NCI-H146 (cell line): ENCODE measurements around the gene NR1H2.
"Not testable (repeated sequence)": the region's sequence is repeated elsewhere in the genome, so short reads cannot be mapped to it uniquely, and the experiment has no call there.

Experiments
- DNase-seq: peaks from one replicate; lab custom pipeline; 2025; lab: John Stamatoyannopoulos, UW

The NR1H2 gene

DNA sequence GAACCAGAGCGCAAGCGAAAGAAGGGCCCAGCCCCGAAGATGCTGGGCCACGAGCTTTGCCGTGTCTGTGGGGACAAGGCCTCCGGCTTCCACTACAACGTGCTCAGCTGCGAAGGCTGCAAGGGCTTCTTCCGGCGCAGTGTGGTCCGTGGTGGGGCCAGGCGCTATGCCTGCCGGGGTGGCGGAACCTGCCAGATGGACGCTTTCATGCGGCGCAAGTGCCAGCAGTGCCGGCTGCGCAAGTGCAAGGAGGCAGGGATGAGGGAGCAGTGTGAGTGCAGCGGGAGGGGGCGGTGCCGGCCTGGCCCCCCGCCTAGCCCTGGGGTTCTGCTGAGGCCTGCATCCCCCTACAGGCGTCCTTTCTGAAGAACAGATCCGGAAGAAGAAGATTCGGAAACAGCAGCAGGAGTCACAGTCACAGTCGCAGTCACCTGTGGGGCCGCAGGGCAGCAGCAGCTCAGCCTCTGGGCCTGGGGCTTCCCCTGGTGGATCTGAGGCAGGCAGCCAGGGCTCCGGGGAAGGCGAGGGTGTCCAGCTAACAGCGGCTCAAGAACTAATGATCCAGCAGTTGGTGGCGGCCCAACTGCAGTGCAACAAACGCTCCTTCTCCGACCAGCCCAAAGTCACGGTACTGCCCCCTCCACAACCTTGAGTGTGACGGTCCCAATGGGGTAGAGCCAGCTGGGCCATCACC is 2.1 kb downstream of the NR1H2 start:
- DNase-seq, result no peak

DNA sequence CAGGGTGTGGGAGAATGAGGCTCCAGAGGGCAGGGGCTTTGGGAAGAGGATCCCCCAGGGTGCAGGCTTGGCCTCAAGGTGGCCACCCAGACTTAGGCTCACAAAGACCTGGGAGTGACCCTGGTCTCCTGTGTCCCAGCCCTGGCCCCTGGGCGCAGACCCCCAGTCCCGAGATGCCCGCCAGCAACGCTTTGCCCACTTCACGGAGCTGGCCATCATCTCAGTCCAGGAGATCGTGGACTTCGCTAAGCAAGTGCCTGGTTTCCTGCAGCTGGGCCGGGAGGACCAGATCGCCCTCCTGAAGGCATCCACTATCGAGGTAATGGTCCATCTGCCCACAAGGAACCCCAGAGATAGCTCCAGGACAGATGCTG is 2.6 kb downstream of the NR1H2 start:
- DNase-seq, result no peak

DNA sequence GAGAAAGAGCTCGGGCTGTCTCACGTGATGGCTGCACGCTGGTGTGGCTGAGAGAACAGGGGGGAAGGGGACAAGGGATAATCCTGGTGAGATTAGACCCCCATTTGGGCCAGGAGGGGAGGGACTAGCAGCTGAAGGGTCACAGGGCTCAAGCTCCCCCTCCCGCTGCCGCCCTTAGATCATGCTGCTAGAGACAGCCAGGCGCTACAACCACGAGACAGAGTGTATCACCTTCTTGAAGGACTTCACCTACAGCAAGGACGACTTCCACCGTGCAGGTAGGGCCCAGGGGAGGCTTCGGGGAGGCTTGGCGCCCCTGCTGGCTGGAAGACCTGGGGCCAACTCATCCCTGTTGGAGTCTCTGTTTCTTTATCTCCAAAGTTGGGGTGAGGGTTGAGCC is 3.3 kb downstream of the NR1H2 start:
- no peak for DNase-seq

DNA sequence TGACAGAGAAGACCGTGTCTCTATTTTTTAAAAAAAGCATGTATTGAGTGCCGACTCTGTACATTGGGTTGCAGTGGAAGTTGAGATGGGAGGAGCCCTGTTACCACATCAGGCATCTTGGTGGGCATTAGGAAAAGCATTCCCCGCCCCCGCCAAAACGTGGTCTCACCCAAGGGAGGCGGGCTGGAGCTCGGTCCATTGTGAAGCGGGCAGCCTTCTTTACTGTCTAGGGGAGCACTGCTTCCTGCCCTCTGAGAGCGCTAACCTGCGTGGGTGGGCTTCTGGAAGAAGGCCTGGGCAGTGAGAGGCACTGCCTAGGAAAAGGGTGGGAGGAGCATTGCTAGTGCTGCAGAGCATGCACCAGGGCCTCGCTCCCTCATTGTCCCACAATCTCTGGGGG is 3.9 kb downstream of the NR1H2 start:
- DNase-seq, result no peak

DNA sequence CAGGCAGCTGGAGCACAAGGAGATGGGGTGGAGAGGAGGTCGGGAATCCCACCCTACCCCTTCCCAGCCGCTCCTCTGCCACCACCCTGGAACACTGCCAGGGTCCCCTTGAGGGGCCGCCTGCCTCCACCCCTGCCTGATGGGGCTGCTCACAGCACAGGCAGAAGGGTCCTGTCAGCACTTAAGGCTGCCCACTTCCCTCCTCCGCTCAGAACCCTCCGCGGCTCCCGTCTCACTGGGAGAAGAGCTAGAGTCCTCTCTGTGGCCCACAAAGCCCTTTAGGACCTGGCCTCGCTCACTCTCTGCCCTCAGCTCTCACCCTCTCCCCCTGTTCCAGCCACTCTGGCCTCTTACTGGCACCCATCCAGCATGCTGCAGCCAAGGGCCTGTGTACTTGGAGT is 4.5 kb downstream of the NR1H2 start:
- DNase-seq, result no peak

DNA sequence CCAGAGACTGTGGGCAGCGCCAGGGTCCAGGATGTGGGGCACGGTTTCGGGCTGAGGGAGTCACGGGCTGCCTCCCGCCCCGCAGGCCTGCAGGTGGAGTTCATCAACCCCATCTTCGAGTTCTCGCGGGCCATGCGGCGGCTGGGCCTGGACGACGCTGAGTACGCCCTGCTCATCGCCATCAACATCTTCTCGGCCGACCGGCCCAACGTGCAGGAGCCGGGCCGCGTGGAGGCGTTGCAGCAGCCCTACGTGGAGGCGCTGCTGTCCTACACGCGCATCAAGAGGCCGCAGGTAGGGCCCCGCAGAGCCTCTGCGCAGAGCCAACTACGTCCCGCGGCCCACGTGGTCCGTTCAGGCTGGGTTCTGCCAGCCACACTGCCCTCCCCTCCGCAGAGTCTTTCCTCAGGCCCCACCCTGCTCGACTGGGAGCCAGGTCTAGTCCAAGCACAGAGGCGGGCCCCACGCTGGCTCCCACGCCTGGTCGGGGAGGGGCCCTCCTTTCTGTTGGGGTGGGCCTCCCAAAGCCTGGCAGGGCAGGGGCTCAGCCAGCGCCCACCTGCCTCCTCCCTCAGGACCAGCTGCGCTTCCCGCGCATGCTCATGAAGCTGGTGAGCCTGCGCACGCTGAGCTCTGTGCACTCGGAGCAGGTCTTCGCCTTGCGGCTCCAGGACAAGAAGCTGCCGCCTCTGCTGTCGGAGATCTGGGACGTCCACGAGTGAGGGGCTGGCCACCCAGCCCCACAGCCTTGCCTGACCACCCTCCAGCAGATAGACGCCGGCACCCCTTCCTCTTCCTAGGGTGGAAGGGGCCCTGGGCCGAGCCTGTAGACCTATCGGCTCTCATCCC is 5.8 kb downstream of the NR1H2 start:
- DNase-seq, result no peak

DNA sequence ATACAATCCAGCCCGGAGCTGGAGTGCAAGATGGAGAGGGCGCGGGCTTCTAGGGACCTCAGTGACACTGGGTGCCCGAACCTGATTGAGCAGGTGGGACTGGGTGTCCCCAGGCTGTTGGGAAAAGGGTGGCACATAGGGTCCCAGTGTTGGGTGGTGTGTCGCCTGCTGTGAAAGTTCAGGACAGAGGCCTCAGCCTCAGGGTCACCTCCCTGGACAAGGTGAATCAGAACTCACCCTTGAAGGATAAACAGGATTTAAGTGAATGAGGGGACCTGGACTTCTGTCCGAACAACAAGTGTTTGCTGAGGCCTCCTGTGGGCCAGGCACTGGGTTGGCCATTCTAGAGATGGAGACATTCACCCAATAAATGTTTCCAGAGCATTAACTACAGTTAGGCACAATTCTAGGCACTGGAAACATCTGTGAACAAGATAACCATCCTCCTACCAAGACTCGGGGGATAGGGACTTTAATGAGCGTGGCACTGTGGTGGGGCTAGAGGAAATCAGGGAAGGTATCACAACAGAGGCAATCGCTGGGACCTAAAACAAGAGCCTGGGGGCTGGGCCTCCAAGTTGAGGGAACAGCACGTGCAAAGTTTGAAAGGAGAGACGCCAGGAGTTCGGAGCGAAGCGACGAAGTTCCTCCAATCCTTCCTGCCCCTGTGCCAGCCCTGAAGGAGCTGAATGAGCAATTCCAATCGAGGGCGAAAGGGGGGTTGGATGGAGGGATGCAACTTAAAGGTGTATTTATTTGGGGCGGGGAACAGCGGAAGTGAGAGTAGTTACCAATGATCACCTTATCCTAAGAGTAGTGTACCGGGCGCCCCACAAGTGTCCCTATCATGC is 7.0 kb downstream of the NR1H2 start:
- no peak for DNase-seq

DNA sequence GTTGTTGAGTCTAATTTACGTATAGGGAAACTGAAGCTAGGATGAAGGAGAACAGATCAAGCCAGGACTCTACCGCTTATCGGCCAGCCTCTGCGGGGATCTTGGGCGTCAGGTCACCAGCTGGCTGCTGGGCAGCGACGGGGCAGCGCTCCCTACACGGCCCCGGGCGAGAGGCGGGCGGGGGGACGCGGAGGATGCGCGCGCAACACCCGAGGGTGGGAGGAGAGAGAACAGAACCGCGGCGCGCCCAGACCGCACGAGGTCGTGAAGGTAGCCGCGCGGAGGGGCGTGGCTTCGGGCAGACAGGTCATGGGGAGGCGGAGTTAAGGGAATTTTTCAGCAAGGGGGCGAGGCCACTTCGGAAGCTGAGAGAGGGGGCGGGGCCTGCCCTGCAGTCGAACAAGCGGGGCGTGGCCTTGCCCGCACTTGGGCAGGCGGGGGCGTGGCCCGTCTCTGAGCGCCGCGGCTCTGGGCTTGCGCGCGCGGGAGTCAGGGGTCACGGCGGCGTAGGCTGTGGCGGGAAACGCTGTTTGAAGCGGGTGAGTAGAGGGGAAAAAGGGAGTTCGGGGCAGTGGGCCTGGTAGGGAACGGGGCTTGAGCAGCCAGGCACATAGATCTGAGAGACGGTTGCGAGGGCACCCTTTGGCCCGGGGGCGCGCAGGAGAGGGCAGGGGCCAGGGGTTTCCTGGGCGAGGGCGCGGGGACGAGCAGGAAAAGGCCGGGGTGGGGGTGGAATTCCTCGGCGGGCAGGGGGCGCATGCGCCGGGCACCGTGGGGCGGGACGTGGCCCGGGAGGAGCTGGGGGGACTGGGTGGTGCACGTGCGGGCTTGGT is 7.8 kb downstream of the NR1H2 start, which contains the start of gene POLD1:
POLD1 (plus strand) TSS at position 496 of the 833 bp plus-strand sequence. CDS start 14,505 bp downstream, outside the sequence.
- DNase-seq, result peak; percentile 100

DNA sequence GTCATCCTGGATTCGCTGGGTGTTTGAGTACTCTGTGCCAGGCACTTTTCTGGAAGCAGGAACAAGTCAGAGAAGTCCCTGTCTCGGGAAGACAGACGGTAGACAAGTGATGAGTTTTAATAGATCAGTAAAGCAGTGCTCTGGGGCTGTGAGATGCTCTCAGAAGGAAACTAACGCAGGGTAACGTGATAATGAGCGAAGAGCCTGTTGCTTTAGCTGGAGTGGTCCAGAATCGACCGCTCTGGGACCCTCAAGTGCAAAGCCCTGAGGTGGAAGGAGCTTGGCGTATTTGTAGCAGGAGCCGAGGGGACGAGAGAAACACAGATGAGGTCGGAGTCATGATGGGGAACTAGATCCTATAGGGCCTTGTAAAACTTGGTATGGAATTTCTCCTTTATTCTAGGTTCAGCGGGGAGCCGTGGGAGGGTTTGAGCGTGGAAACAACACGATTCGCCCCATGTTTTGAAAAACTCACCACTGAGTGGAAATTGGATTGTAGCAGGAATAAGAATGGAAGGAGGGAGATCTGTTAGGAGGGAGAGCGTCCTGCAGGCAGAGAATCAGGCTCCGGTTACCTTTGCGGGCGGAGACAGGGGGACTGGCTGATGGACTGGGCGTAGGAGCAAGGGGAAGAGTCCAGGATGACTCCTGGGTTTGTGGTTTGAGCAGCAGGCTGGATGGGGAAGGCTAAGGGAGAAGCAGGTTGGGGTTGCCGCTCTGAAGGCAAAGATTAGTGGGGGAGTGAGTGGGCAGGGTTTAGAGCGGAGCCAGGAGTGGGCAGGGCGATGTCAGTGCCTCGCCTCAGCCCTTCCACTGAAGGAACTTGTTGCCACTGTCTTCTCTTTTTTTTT is 8.7 kb downstream of the NR1H2 start:
- DNase-seq, result no peak

DNA sequence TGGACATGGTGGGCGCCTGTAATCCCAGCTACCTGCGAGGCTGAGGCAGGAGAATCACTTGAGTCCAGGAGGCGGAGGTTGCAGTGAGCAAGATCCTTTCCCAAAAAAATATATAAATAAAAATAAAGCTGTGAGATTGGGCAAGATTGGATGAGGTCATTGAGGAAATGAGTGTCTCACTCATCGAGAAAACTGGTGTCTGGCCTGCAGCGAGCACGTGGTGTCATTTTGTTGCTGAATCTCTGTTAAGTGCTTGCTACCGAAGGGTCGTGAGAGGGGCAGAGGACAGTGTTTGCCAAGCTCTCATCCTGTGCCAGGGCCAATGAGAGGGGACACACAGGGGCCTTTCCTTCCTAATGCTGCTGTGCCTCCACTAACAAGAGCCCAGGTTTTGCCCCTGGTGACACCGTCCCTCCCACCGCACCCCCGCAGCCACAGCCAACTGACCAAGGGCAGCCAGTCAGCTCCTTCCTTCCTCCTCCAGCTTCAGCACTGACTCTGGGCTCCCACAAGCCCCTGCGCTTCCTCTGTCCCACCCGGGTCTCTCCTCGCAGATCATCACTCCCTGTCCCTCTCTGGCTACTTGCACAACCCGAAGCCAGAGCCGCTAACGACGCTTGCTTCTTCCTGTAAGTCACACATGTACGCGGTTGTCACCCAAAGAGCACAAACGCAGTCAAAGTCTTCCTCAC is 11.1 kb downstream of the NR1H2 start:
- no peak for DNase-seq

DNA sequence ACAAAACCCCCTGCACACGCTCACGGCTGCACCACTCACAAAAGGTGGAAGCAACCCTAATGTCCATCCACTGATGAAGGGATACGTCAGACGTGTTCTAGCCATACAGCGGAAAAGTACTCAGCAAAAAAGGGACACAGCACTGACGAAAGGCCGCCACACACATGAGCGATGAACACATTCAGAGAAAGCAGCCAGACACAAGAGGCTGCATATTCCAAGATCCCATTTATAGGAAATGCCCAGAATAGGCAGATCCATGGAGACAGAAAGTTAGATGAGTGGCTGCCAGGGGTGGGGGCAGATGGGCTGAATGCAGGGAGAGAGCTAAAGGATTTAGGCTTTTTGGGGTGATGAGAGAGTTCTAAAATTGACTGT is 11.6 kb downstream of the NR1H2 start:
- DNase-seq, result no peak

DNA sequence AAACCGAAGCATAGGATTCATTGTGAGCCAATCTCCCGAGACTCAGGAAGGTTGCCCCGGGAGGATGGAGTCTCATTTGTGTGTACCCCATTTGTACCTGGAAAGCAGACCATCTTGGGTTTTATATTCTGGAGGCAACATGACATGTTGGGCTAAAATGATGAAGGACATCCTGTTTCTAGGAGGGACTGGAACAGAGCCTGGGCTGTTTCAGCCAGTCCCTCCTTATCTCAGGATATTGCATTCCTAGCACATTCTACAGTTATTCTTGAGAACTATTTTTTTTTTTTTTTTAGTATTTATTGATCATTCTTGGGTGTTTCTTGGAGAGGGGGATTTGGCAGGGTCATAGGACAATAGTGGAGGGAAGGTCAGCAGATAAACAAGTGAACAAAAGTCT is 14.0 kb downstream of the NR1H2 start:
- DNase-seq, result not testable (repeated sequence)

DNA sequence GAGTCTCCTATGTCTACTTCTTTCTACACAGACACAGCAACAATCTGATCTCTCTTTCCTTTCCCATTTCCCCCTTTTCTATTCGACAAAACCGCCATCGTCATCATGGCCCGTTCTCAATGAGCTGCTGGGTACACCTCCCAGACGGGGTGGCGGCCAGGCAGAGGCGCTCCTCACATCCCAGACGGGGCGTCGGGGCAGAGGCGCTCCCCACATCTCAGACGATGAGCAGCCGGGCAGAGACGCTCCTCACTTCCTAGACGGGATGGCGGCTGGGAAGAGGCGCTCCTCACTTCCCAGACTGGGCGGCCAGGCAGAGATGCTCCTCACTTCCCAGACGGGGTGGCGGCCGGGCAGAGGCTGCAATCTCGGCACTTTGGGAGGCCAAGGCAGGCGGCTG is 14.7 kb downstream of the NR1H2 start:
- not testable (repeated sequence) for DNase-seq

DNA sequence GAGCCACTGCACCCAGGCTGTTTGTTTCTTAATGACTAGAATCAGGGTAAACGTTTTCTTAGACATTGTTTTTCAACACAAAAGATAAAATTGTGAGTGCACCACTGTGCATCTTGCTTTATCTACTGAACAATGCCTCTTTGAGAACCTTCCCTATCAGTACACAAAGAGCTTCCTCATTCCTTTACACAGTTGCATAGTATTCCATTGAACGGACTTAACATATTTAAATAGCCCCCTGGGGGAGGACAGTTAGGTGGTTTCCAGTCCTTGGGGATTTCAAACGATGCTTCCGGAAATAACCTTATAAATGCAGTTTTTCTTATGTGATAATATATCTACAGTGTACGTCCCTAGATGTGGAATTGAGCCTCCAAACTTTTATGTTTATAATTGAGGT is 16.5 kb downstream of the NR1H2 start:
- DNase-seq, result no peak

DNA sequence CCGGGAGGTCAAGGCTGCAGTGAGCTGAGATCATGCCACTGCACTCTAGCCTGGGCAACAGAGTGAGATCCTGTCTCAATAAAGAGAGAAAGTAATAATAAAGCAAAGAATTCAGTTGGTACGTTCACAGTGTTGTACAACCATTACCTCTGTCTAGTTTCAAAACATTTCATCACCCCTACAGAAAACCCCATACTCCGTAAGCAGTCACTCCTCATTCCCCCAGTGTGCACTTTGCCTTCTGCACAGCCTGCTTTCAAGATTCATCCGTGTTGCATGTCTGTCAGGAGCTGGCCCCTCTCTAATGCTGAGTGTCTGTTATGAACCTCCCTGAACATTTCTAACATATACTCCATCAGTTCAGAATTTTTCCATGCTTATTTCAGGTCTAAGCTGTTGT is 17.3 kb downstream of the NR1H2 start:
- DNase-seq, result no peak

DNA sequence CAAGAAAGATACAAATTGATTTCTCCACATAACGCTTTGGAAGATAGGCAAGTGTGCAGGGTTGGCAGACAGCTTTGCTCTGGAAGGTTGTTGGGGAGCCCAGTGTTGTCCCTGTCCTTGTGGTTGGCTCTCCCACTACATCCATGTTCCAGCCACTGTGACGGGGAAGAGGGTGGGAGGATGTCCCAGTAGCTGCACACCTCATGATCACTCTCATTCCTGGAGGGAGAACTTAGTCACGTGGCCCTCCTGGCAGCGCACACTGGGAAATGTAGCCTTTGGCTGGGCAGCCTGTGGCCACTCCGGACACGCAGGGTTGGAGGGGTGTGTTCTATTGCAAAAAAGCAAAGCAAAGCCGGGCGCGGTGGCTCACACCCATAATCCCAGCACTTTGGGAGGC is 17.8 kb downstream of the NR1H2 start:
- no peak for DNase-seq

DNA sequence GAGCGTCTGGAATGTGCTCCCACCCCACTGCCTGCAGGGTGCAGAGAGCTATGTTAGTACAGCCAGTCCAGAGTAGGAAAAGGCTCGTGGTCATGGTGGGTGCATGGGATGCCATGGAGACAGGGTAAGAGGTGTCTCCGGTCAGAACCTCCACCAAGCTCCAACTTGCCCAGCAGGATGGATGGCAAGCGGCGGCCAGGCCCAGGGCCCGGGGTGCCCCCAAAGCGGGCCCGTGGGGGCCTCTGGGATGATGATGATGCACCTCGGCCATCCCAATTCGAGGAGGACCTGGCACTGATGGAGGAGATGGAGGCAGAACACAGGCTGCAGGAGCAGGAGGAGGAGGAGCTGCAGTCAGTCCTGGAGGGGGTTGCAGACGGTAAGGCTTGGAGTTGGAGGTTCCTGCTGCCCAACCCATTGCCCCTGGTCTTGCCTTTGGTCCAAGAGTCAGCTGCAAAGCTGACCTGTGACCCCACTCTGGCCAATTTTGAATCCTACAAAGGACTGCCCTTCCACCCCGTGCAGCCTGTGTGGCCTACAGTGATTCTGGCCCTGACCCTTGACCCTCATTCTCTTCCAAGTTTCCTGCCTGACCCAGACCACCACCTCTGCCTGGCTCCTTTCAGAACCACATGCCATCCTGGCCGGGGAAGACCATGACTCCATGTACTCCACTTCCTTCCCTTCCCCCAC is 22.6 kb downstream of the NR1H2 start:
- no peak for DNase-seq

DNA sequence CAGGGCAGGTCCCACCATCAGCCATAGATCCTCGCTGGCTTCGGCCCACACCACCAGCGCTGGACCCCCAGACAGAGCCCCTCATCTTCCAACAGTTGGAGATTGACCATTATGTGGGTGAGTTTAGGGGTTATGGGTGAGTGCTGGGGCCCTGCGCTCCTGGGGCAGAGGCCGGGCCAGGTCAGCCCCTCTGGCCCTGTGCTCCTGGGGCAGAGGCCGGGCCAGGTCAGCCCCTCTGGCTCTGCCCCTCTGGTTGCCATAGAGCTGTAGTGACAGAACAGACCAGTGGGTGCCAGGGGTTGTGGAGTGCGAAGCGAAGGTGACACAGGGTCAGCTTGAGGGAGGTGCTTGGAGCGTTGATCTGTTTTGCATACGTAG is 23.1 kb downstream of the NR1H2 start:
- DNase-seq, result no peak

DNA sequence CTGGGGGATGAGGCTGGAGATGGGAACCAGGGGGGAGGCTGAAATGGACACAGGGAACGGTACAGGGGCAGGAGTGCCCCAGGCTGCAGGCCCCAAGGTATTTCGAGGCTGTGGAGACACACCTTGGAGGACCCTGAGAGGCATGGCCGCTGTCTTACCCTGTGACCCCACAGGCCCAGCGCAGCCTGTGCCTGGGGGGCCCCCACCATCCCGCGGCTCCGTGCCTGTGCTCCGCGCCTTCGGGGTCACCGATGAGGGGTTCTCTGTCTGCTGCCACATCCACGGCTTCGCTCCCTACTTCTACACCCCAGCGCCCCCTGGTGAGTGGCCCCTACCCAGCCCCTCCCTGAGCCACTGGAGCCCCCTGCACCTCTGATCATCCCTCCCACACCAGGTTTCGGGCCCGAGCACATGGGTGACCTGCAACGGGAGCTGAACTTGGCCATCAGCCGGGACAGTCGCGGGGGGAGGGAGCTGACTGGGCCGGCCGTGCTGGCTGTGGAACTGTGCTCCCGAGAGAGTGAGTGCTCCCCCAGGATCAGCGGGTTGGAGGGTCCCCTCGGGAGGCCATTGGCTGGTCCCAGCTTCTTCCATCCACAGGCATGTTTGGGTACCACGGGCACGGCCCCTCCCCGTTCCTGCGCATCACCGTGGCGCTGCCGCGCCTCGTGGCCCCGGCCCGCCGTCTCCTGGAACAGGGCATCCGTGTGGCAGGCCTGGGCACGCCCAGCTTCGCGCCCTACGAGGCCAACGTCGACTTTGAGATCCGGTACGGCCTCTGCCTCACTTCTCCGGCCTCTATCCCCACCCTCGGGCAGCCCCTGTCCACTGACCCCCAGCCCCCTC is 25.6 kb downstream of the NR1H2 start:
- no peak for DNase-seq
